ENCODE measurements around the gene APBA1. TPM values are rescaled to one million over a fixed set of nuclear protein-coding genes. Genes with fewer than 3 reads are reported as not detected.

The APBA1 gene
- polyA plus RNA-seq, 1 donor from 2014 or later: not detected

DNA sequence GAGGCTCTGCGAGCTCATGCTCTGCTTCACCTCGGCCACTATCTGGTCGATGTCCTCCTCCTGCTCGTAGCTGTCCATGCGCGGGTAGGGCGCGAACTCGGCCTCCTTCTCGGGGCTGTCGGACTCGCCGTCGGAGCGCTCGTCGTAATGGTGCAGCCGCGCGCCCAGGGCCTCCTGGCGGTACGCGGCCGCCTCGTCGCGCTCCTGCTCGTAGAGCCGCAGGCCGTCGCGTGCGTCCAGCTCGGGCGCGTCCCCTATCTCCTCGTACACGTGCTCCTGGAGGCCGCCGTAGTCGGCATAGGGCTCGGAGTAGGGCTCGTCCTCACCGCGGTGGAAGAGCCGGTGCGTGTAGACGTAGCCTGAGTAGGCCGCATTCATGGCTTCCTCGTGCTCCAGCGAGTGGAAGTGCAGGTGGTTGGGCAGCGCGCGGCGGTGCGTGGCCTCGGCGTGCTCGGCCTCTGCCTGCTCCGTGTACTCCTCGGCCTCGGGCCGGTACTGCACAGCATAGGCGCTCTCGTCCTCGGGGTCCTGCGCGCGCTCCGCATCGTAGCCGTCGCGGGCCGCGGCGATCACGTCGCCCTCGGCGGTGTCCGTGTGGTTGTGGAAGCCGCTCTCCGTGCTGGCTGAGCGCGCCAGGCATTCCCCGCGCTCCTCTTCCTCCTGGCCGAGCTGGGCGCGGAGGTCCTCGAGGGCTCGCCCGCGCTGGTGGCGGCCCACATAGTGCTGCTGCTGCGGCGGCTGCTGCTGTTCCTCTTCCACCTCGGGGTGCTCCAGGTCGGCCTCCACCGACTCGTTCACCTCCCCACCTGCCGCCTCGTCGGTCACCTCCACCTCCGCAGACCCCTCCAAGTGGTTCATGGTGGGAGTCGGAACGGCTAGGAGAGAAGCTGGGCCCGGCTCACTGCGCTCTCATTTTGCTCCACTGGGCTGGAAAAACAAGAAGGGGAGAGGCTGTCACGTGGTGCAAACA lies 155.5 kb downstream of the APBA1 start:
- Mint-ChIP-seq H3K27ac (no peak overlapping the region), H3K4me3 (no peak overlapping the region), H3K27me3 (peaks cover 6% of the 10 kb centered on the region), H3K4me1 (no peaks in the 10 kb centered on the region), H3K36me3 (no peaks in the 10 kb centered on the region), H3K9me3 (peaks cover 0 to 2% (median 0%) of the 10 kb centered on the region in 3 donors)

DNA sequence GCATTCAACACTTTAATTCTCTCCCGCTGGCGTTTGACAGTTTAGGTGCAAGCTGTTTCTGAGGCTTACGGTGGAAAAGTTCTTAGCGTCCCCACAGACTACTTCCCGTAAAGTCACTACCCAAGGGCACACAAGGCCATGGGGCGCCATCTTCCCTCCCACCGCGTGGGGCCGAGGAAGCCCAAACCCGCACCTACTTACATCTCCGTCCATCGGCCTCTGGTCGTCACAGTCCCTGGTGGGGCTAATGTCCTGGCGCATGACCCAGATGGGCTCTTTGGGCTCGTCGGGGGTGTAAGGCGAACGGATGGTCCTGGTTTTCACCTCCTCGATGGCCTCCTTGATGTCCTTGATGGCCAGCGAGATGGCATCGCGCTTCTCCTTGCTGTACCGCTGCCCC lies 156.4 kb downstream of the APBA1 start:
- no peaks in the 10 kb centered on the region for H3K4me1 Mint-ChIP-seq
- peaks cover 6% of the 10 kb centered on the region for H3K27me3 Mint-ChIP-seq
- no peak overlapping the region for H3K27ac Mint-ChIP-seq
- H3K9me3 Mint-ChIP-seq: peaks cover 0 to 2% (median 0%) of the 10 kb centered on the region in 3 donors
- no peak overlapping the region for H3K4me3 Mint-ChIP-seq
- H3K36me3 Mint-ChIP-seq: no peaks in the 10 kb centered on the region

DNA sequence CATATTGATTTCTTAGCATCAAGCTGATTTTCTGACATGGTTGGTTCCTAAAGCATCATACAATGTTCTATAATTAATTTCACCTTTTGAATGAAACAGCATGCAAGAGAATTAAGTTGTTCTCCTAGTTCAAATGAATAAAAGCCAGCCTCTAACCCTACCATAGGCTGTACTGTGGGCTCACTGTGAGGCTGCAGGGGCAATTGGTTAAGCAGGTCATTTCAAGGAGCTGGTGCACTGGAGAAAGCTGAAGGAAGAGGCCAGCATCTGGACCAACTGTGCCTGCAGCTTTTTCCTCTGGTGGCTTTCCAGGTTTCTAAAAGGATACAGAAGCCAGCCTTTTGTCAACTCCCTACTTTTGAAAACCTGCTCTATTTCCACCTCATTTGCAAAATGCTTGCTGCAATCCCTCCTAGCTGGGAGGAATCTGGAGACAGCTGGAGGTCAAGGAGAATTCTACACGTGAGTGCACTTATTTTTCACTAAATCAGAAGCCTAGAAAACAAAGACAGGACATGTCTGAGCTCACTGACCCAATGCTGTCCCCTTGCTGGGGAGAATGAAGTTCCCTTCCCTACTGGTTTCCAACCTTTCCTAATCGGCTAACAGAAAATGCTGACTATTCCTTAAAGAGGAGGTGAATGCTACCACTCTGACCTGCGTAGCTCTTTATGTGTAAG lies 158.9 kb downstream of the APBA1 start:
- Mint-ChIP-seq H3K4me1 (no peaks in the 10 kb centered on the region), H3K9me3 (peaks cover 0 to 2% (median 0%) of the 10 kb centered on the region in 3 donors), H3K36me3 (no peaks in the 10 kb centered on the region), H3K27ac (no peak overlapping the region), H3K4me3 (no peak overlapping the region), H3K27me3 (no peaks in the 10 kb centered on the region)

DNA sequence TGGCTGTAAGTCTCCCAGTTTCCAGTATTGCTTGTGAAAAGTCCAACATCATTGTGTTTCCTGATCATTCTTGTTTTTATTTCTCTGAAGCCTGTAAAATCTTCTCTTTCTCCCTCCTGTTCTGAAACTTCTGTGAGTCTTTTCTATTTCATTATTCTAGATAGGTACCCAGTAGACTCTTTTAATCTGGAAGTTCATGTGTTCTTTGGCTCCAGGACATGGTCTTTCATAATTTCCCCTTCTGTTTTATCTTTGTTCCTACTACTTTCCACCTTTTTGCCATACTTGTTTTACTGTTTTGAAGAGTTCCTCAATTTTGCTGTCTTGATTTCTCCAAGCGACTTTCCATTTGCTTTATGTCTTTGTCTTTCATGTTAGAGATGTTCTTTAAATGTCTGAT lies 168.1 kb downstream of the APBA1 start:
- H3K27ac Mint-ChIP-seq: no peak overlapping the region
- no peaks in the 10 kb centered on the region for H3K36me3 Mint-ChIP-seq
- H3K4me1 Mint-ChIP-seq: no peaks in the 10 kb centered on the region
- H3K9me3 Mint-ChIP-seq: peaks cover 0 to 5% (median 0%) of the 10 kb centered on the region in 3 donors
- H3K27me3 Mint-ChIP-seq: peaks cover 3% of the 10 kb centered on the region
- H3K4me3 Mint-ChIP-seq: no peak overlapping the region

DNA sequence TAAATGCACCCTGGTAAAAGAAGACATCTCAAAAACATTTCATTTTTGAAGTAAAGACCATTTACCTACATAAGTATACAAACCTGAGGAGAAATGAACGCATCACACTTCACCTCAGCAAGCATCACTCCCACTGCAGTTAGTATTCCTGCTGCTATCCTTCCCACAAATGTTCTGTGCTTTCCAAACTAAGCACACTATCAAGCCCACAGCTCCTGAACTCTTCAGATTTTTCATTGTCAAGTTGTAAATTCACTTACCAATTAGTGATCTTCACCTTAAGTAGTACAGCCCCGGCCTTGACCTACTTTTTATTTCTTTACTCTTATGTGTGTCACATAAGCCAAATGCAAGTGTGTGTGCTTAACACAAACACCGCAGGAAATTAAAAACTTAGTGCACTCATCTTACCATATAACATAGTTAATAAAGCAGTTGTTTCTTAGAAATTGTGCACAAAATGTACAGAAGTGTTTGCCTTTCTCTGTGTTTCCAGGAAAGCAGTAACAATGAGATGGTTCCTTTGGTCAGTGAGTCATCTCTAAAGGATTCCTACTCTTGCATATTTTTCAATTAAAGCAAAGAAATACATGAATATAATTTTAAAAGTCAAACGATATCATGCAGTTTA lies 169.4 kb downstream of the APBA1 start:
- Mint-ChIP-seq H3K9me3 (peaks cover 0 to 5% (median 0%) of the 10 kb centered on the region in 3 donors), H3K4me3 (no peak overlapping the region), H3K4me1 (no peaks in the 10 kb centered on the region), H3K27ac (no peak overlapping the region), H3K27me3 (peaks cover 3% of the 10 kb centered on the region), H3K36me3 (no peaks in the 10 kb centered on the region)

DNA sequence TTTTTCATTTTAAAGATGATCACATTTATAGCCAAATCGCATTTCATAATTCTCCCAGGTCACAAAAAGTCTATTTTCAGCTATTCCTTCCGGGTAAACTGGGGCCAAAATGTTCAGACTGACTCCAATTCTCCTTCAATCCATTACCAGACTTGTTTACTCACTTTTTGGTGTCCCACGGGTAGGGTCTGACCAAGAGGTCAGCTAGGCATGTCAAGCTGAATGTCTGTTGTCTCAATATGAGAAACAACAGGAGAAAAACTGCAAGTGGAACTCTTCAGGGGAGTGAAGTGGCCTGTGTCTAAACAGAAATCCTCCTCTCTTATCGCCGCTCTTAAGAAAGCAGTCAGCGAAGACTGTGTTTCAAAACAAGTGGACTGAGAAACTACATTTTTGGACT lies 171.3 kb downstream of the APBA1 start:
- Mint-ChIP-seq H3K27ac (no peak overlapping the region), H3K27me3 (peaks cover 5% of the 10 kb centered on the region), H3K36me3 (no peaks in the 10 kb centered on the region), H3K4me3 (no peak overlapping the region), H3K9me3 (peaks cover 0 to 5% (median 0%) of the 10 kb centered on the region in 3 donors), H3K4me1 (no peaks in the 10 kb centered on the region)

DNA sequence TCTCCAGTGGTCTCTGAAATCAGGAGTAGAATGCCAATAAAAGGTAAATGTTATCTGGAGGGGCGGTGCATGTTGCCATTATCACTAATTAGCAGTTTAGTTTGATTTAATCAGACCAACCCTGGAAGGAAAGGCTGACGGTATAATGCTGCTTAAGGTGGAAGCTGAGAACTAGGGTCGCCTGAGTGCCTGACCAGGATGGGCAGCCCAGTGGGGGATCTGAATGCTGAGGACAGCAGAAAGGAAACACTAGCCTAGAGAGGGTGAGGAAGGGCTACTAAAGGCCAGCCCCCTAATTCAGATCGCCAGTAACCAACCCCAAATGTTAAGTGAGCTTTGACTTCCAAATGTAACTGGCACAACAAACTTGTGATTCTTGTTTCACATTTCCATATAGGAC lies 172.2 kb downstream of the APBA1 start:
- Mint-ChIP-seq H3K9me3 (peaks cover 0 to 3% (median 0%) of the 10 kb centered on the region in 3 donors), H3K4me1 (no peaks in the 10 kb centered on the region), H3K4me3 (no peak overlapping the region), H3K36me3 (no peaks in the 10 kb centered on the region), H3K27ac (peak overlapping the region in 1 of 3 donors; percentile 44), H3K27me3 (peaks cover 5% of the 10 kb centered on the region)

DNA sequence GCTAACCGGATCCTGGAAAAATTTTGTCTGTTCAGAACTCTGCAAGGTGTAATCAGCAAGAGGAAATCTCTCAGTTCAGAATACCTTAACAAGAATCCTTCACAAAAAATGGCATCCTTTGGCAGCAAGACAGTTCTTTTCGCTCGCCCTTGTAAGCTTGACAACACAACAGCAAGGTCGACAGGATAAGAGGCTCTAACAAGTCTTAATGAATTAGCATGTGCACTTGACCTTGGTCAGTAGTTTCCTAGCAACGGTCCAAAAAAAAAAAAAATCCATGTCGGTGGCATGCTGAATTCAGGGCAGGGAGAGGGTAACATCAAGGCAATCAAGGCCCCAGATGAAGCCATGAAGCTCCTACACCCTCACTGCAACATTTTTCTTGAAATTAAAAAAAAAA lies 172.8 kb downstream of the APBA1 start:
- Mint-ChIP-seq H3K36me3 (no peaks in the 10 kb centered on the region), H3K27ac (no peak overlapping the region), H3K4me1 (no peaks in the 10 kb centered on the region), H3K9me3 (peaks cover 0 to 3% (median 0%) of the 10 kb centered on the region in 3 donors), H3K4me3 (no peak overlapping the region), H3K27me3 (peaks cover 5% of the 10 kb centered on the region)

DNA sequence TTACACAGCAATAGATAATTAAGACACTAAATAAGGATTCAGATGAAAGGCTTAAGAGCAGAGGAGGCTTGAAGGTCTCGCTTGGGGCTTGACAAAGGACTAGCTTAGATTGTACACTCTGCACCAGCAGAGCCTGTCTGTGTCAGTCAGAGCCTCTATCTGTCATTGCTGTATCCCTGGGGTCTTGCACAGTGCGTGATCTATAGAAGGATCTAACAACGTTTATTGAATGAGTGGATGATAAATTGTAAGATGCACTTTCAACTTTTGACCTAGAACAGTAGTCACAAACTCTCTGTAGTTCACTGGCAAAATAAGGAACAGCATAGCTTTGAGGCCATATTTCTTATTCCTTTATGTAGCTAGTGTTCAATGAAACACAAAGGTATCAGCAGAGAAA lies 173.7 kb downstream of the APBA1 start:
- H3K4me3 Mint-ChIP-seq: no peak overlapping the region
- H3K36me3 Mint-ChIP-seq: no peaks in the 10 kb centered on the region
- peaks cover 5% of the 10 kb centered on the region for H3K27me3 Mint-ChIP-seq
- H3K27ac Mint-ChIP-seq: no peak overlapping the region
- no peaks in the 10 kb centered on the region for H3K4me1 Mint-ChIP-seq
- H3K9me3 Mint-ChIP-seq: no peaks in the 10 kb centered on the region

DNA sequence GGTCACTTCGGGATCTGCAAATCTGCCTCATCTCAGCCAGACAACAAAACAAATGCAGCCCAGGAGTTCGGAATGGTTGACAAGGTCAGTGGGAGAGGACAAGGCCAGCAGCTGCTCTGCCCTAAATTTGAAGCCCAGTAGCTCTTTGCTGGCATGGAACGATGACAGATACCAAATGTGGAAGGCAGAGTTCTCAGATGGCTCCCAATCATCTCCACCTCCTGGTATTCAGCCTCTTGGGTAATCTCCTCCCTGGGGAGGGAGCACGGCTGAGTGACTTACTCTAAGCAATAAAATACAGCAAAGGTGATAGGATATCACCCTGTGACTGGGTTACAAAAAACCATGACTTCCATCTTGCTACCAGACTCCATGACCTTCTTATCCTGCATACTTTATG lies 174.4 kb downstream of the APBA1 start:
- peaks cover 3% of the 10 kb centered on the region for H3K27me3 Mint-ChIP-seq
- H3K27ac Mint-ChIP-seq: no peak overlapping the region

DNA sequence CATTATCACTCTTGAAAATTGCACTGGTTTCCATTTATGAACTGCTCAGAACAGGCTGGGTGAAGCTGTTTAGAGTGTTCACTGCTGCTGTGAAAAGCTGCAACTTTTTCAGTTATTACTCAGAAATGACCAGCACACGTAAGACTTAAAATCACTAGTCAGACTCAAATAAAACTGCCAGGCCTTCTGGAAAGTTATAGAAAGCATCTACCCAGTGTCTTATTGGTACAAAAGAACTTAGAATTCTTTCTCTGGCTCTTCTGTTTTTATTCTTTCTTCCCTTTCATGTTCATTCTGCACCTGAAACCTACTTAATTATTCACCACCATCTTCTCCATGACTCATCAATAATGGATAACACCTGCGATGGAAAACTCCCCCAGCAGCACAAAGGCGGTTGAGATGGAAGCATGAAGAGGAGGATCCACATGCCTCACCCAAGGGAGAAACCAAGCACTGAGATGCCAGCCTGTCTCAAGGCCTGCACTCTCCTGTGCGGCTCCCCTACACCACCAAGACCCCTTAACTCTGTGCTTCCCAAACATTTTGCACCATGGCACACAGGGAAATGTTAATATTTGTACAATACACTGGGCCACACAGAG lies 175.2 kb downstream of the APBA1 start:
- Mint-ChIP-seq H3K27ac (no peak overlapping the region), H3K9me3 (no peaks in the 10 kb centered on the region), H3K36me3 (no peaks in the 10 kb centered on the region), H3K27me3 (peaks cover 3% of the 10 kb centered on the region), H3K4me1 (no peaks in the 10 kb centered on the region), H3K4me3 (no peak overlapping the region)

More for the DNA sequence above, 174.4 kb downstream of the APBA1 start:
- H3K4me3 Mint-ChIP-seq: no peak overlapping the region
- no peaks in the 10 kb centered on the region for H3K4me1 Mint-ChIP-seq
- H3K36me3 Mint-ChIP-seq: no peaks in the 10 kb centered on the region
- no peaks in the 10 kb centered on the region for H3K9me3 Mint-ChIP-seq

DNA sequence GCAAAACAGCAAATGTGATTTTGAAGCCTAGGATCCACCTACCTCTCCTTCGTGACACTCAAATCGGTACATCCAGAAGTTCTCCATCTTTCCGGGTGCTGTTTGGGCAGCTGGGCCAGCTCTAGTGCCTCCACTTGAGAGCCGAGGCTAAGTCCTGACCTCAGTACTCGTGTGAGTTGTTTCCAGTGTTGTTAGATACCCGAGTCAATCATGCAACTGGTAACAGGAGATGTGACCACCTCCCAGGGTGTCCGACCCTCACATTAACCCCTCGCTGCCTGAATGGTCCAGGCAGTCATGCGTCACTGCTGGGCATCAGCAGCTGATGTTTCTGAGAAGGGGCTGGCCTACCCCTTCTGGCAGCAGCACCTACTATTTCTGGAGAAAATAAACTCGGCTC lies 176.9 kb downstream of the APBA1 start:
- no peaks in the 10 kb centered on the region for H3K4me1 Mint-ChIP-seq
- H3K4me3 Mint-ChIP-seq: no peak overlapping the region
- no peaks in the 10 kb centered on the region for H3K36me3 Mint-ChIP-seq
- no peaks in the 10 kb centered on the region for H3K9me3 Mint-ChIP-seq
- peaks cover 3% of the 10 kb centered on the region for H3K27me3 Mint-ChIP-seq
- no peak overlapping the region for H3K27ac Mint-ChIP-seq

DNA sequence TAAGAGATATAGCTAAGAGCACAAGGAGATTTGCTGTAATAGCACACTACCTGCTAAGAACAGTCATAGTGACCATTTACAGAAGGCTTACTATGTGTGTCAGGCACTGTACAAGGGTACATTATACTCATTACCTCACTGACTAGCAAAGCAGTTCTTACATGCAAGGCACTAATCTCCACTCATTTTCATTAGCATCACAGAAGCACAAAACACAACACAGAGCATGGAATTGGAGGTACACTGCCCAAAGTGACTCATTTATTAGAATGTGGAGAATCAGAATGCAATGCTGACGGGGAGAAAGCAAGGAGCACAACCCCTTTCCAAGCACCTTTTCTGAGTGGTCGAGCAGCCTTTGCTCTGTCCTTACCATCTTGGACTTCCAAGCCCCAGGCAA lies 177.4 kb downstream of the APBA1 start:
- no peaks in the 10 kb centered on the region for H3K9me3 Mint-ChIP-seq
- H3K4me1 Mint-ChIP-seq: no peaks in the 10 kb centered on the region
- no peak overlapping the region for H3K4me3 Mint-ChIP-seq
- no peak overlapping the region for H3K27ac Mint-ChIP-seq
- peaks cover 3% of the 10 kb centered on the region for H3K27me3 Mint-ChIP-seq
- H3K36me3 Mint-ChIP-seq: no peaks in the 10 kb centered on the region

DNA sequence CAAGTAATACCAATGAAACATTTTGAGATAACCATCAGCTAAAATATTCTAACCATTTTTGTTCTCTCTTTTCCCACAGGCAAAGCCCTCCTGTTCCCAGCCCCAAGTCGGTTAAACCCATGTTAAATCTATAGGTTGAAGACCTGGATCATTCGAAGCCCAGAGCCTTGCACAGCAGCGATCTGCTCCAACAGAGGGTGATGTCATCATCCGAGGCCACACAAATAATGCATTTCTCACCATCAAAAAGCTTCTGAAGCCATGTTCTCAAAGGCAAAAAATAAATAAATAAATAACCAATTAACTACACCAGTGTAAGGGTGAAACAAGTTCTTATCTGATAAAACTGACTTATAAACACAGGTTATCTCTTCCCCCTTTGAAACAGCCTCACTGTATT lies 178.0 kb downstream of the APBA1 start:
- Mint-ChIP-seq H3K9me3 (peaks cover 0 to under 1% (median 0%) of the 10 kb centered on the region in 3 donors), H3K27ac (no peak overlapping the region), H3K4me1 (no peaks in the 10 kb centered on the region)

DNA sequence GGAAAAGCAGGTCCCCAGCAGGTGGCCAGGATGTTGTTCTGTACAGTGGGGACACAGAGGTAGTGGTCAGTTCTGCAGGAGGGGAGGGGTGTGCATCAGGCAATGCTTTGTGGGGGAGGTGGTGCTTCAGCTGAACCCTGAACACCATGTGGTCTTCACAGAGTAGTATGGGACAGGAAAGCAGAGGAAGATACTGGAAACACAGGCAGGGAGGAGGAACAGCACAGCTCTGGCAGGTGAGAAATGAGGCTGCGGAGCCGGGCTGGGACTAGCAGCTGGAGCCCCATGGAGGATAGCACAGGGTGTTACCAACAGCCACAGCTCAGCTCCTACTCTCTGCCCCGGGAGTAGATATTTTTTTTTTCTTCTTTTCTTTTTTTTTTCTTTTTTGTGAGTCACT lies 185.7 kb downstream of the APBA1 start:
- no peaks in the 10 kb centered on the region for H3K36me3 Mint-ChIP-seq
- H3K27me3 Mint-ChIP-seq: peaks cover 4% of the 10 kb centered on the region
- peaks cover 0 to 7% (median 0%) of the 10 kb centered on the region in 3 donors for H3K9me3 Mint-ChIP-seq
- H3K4me1 Mint-ChIP-seq: no peaks in the 10 kb centered on the region
- H3K27ac Mint-ChIP-seq: no peak overlapping the region
- no peak overlapping the region for H3K4me3 Mint-ChIP-seq

More for the DNA sequence above, 178.0 kb downstream of the APBA1 start:
- Mint-ChIP-seq H3K36me3 (no peaks in the 10 kb centered on the region), H3K4me3 (no peak overlapping the region), H3K27me3 (peaks cover 2% of the 10 kb centered on the region)
